GM23248 (cell line): Measurements from ENCODE around the gene HIBADH. TPM values are rescaled to one million over a fixed set of nuclear protein-coding genes. Genes with fewer than 3 reads are reported as not detected.

Source experiments
- DNase-seq: peaks from one replicate; pipeline ENCODE4 v3.0.0-alpha.2; 2015
- H2AFZ ChIP-seq: fragments of 200-600 bp; sonication (generic); 2 replicates; pipeline ENCODE4 v1.6.1; 2016; ENCODE audit warnings: antibody characterized with exemption
- H3F3A ChIP-seq: fragments of 200-600 bp; sonication (generic); 2 replicates; pipeline ENCODE4 v1.6.1; 2016; ENCODE audit warnings: mild to moderate bottlenecking, antibody characterized with exemption, mixed run types; ENCODE audit not compliant: insufficient read depth
- H3K27ac ChIP-seq: fragments of 200-600 bp; sonication (generic); 2 replicates; pipeline ENCODE4 v1.5.1; 2016; ENCODE audit warnings: mild to moderate bottlenecking
- H3K27me3 ChIP-seq: fragments of 200-600 bp; sonication (generic); replicated peaks from 2 replicates; pipeline ENCODE4 v1.6.1; 2016; ENCODE audit warnings: mild to moderate bottlenecking; ENCODE audit not compliant: insufficient read depth
- H3K36me3 ChIP-seq: fragments of 200-600 bp; sonication (generic); 2 replicates; pipeline ENCODE4 v1.6.1; 2016; ENCODE audit warnings: low read depth, mild to moderate bottlenecking
- H3K4me1 ChIP-seq: fragments of 200-600 bp; sonication (generic); 2 replicates; pipeline ENCODE4 v1.6.1; 2016; ENCODE audit warnings: mild to moderate bottlenecking; ENCODE audit not compliant: insufficient read depth
- H3K4me2 ChIP-seq: fragments of 200-600 bp; sonication (generic); one replicate; pipeline ENCODE4 v1.6.1; 2016; ENCODE audit warnings: mild to moderate bottlenecking; ENCODE audit not compliant: unreplicated experiment
- H3K4me3 ChIP-seq: fragments of 200-600 bp; sonication (generic); 2 replicates; pipeline ENCODE4 v1.5.1; 2016; ENCODE audit warnings: mild to moderate bottlenecking
- H3K79me2 ChIP-seq: fragments of 200-600 bp; sonication (generic); 2 replicates; pipeline ENCODE4 v1.6.1; 2016; ENCODE audit warnings: mild to moderate bottlenecking; ENCODE audit not compliant: insufficient read depth
- H3K9ac ChIP-seq: fragments of 200-600 bp; sonication (generic); 2 replicates; pipeline ENCODE4 v1.6.1; 2016; ENCODE audit warnings: mild to moderate bottlenecking
- H3K9me2 ChIP-seq: fragments of 200-600 bp; sonication (generic); 2 replicates; pipeline ENCODE4 v1.6.1; 2016; ENCODE audit warnings: mixed run types, mild to moderate bottlenecking, moderate library complexity; ENCODE audit not compliant: insufficient read depth
- H3K9me3 ChIP-seq: fragments of 200-600 bp; sonication (generic); one replicate; pipeline ENCODE4 v1.6.1; 2017; ENCODE audit warnings: low read depth
- H4K20me1 ChIP-seq: fragments of 200-600 bp; sonication (generic); 2 replicates; pipeline ENCODE4 v1.6.0; 2016; ENCODE audit not compliant: insufficient read depth
- EZH2 ChIP-seq: fragments of 200-600 bp; sonication (generic); IDR thresholded peaks from 2 replicates; pipeline ENCODE4 v1.6.1; 2018; ENCODE audit warnings: antibody characterized with exemption, mild to moderate bottlenecking; ENCODE audit not compliant: insufficient read depth, poor library complexity, severe bottlenecking
- EZH2phosphoT487 ChIP-seq: fragments of 200-600 bp; sonication (generic); IDR thresholded peaks from 2 replicates; pipeline ENCODE4 v1.6.1; 2018; ENCODE audit warnings: antibody characterized with exemption, moderate library complexity, mild to moderate bottlenecking, low read depth; ENCODE audit not compliant: insufficient read depth
- WGBS, 2 experiments: methylation state at CpG; one replicate each; pipeline ENCODE4 v1.1.6; 2015 to 2017; ENCODE audit warnings: low lambda C conversion rate in 2 of 2, low coverage in 1 of 2; ENCODE audit errors: missing lambda C conversion rate in 2 of 2; 5-methylcytosine and 5-hydroxymethylcytosine counted together
- in situ Hi-C: fragments of 300-500 bp; cut with MboI; formaldehyde crosslinking; loops from 2 replicates; pipeline ENCODE4 v1.15.0; 2020
- polyA plus RNA-seq: library from polyadenylated mRNA; unstranded; fragments of >200 nt; fragmentation: Nextera tagmentation; extraction: Ambion mirVana; gene quantifications from 2 replicates; pipeline ENCODE4 v1.2.1, GENCODE V29; 2016
- total RNA-seq: library from RNA; depleted of rRNA; stranded (reverse); fragments of >200 nt; shearing (Covaris generic); gene quantifications from 2 replicates; pipeline ENCODE4 v1.2.3, GENCODE V29; 2014

HIBADH gene
- total and polyA plus RNA-seq, 2 experiments from 2014 or later: 70.1 to 87.0 TPM

DNA sequence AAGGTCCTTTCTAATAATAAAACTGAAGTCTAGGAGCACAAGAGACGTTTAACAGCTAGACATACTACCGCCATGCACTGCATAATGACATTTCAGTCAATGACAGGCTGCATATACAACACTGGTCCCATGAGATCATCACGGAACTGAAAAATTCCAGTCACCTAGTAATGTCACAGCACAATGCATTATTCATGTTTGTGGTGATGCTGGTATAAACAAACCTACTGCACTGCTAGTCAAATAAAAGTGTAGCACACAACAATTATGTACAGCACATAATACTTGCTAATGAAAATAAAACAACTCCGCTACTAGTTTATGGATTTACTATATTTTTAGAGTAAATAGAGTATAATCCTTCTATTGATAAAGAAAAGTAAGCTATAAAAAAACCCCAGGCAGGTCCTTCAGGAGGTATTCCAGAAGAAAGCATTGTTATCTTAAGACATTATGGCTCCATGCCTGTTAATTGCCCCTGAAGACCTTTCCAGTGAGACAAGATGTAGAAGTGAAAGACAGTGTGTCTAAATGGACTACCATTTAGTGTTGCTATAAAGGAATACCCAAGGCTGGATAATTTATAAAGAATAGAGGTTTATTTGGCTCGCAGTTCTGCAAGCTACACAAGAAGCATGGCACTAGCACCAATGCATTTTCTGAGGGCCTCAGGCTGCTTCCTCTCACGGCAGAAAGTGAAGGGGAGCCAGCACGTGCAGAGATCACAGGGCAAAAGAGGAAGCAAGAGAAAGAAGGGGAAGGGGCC, 47.1 kb downstream of the HIBADH start:
- DNase-seq: no peak
- in situ Hi-C loops: no loop called here
- Histone ChIP-seq H3K4me3 (no peak overlapping the region), H3K9ac (no peak overlapping the region), H4K20me1 (no peaks in the 10 kb centered on the region), H3K79me2 (peaks cover 10% of the 10 kb centered on the region; the same call in 1 of the 2 replicates), H3K36me3 (peaks cover 5% of the 10 kb centered on the region; the same call in 1 of the 2 replicates), H3K4me1 (peaks cover 14% of the 10 kb centered on the region), H3K9me2 (no peaks in the 10 kb centered on the region), H3F3A (peaks cover 13% of the 10 kb centered on the region), H2AFZ (no peak overlapping the region), H3K9me3 (no peaks in the 10 kb centered on the region), H3K27ac (no peak overlapping the region), H3K27me3 (no peaks in the 10 kb centered on the region), H3K4me2 (no peak overlapping the region)
- WGBS, 2 experiments: 88 to 89% methylated on average over 7 of the region's 7 CpGs
- no peak for TF ChIP-seq EZH2phosphoT487
- TF ChIP-seq EZH2: no peak

DNA sequence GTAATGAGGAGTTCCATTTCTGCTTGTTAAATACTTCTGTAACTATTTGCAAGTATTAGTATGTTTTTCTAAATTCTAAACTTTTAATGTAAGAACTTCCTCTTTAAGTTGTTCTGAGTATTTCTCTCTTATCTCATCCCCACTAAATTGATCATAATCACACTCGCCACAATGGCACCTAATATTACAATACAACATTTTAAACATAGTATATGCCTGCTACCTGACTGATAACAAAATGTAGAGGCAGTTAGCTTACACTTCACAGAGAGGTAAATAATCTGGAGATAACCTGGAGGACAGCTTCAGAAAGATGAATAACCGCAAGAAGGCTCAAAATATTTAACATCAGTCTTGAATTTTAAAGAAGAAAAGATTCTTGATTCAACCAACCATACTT, 48.6 kb downstream of the HIBADH start:
- H3K9me2 ChIP-seq: no peaks in the 10 kb centered on the region
- in situ Hi-C loops: no loop called here

DNA sequence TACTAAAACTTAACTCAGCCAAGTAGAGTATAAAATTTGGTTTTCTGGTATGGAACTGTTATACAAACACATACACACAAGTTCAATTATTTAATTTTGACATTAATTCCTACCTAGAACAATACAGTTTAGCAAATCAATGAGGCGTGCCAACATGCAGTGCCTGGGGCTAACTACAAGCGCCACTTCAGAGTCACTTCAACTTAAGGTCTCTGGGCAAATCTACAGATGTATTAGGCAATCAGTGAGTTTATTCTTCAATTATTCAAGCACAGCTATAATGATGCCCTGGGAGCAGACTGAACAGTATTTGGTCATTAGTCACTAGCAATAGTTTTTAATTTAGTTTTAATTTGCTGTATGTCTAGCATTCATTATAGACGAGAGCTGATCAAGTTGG, 51.6 kb downstream of the HIBADH start:
- Histone ChIP-seq H3K9ac (no peak overlapping the region), H3K9me2 (no peaks in the 10 kb centered on the region), H3K9me3 (no peaks in the 10 kb centered on the region), H3K27me3 (no peaks in the 10 kb centered on the region), H3K4me2 (peak overlapping the region; percentile 24), H2AFZ (no peak overlapping the region), H3K4me1 (peaks cover 55% of the 10 kb centered on the region), H3K79me2 (no peaks in the 10 kb centered on the region; the same call in 1 of the 2 replicates), H3K27ac (peak overlapping the region; percentile 45), H3F3A (peaks cover 44% of the 10 kb centered on the region), H3K36me3 (no peaks in the 10 kb centered on the region), H4K20me1 (no peaks in the 10 kb centered on the region), H3K4me3 (no peak overlapping the region)
- in situ Hi-C loops: no loop called here
- TF ChIP-seq EZH2 (no peak), EZH2phosphoT487 (no peak)
- 41 to 50% methylated on average over 3 of the region's 3 CpGs for WGBS, 2 experiments
- DNase-seq: peak; percentile 85

More for the DNA sequence above, 48.6 kb downstream of the HIBADH start:
- TF ChIP-seq EZH2 (no peak), EZH2phosphoT487 (no peak)
- H3K27me3 ChIP-seq: no peaks in the 10 kb centered on the region
- no peaks in the 10 kb centered on the region for H4K20me1 ChIP-seq
- no peak overlapping the region for H3K4me3 ChIP-seq
- no peak overlapping the region for H2AFZ ChIP-seq
- no peak overlapping the region for H3K9ac ChIP-seq
- H3K4me1 ChIP-seq: peaks cover 27% of the 10 kb centered on the region
- H3K79me2 ChIP-seq: peaks cover 10% of the 10 kb centered on the region; the same call in 1 of the 2 replicates
- WGBS, 2 experiments: 98 to 99% methylated on average over 2 of the region's 2 CpGs
- no peaks in the 10 kb centered on the region for H3K9me3 ChIP-seq
- H3K36me3 ChIP-seq: no peaks in the 10 kb centered on the region
- DNase-seq: no peak
- no peak overlapping the region for H3K27ac ChIP-seq
- H3F3A ChIP-seq: peaks cover 16% of the 10 kb centered on the region
- H3K4me2 ChIP-seq: no peak overlapping the region

DNA sequence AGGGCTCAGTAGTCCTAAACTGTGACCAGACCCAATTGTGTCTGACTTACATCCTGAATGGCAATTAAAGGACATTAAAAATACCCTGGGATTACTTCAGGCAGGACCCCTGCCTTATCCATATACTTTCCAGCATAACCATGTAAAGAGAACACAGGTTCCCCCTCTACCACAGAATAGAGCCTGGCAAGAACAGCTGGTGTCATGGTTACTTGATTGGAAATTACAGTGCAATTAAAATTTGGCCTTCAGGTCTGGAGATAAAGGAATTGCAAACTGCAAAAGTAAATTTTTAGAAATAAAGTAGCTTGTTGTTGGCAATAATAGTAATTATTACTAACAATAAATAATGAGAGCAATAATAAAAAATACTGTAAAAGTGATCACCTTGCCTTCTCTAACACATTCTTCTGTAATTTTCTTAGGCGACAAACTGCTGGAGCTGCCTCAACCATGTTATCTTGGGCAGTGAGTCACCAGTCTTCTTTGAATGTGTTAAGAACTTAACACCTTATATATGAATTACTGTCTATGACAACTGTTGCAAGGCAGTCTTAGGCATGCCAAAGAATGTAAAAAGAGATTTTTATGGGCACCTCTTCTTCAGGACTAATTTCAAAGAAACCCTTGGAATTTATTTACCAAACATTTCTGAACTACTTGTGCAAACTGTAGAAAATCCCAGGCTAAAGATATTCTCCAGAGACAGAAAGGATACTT, 53.7 kb downstream of the HIBADH start:
- Histone ChIP-seq H3K27ac (0 out of 2 replicates have a peak overlapping the region, but pooled peaks have one; percentile 1), H3K9me3 (no peaks in the 10 kb centered on the region), H3K79me2 (no peaks in the 10 kb centered on the region; the same call in 1 of the 2 replicates), H2AFZ (no peak overlapping the region), H3K27me3 (no peaks in the 10 kb centered on the region), H3K9ac (no peak overlapping the region), H4K20me1 (no peaks in the 10 kb centered on the region), H3K36me3 (no peaks in the 10 kb centered on the region), H3K4me3 (no peak overlapping the region), H3K4me2 (peak overlapping the region; percentile 7), H3K4me1 (peaks cover 61% of the 10 kb centered on the region), H3K9me2 (no peaks in the 10 kb centered on the region), H3F3A (peaks cover 47% of the 10 kb centered on the region)
- TF ChIP-seq EZH2 (no peak), EZH2phosphoT487 (no peak)
- WGBS, 2 experiments: 65 to 73% methylated on average over 1 of the region's 1 CpG
- in situ Hi-C loops: no loop called here
- peak; percentile 63 for DNase-seq
